Endothelial cell (in vitro differentiated cells): ENCODE data around the gene CDCA3. TPM values are rescaled to one million over a fixed set of nuclear protein-coding genes. Genes with fewer than 3 reads are reported as not detected.

Experiments used
- DNase-seq: peaks from one replicate; pipeline ENCODE4 v3.0.0; 2021; ENCODE audit warnings: low spot score
- H3K27ac Mint-ChIP-seq: one replicate; pipeline ENCODE4 v1.8.0; 2021; ENCODE audit warnings: mixed read lengths, inconsistent platforms; ENCODE audit not compliant: unreplicated experiment
- H3K27me3 Mint-ChIP-seq: one replicate; pipeline ENCODE4 v1.8.0; 2021; ENCODE audit warnings: mild to moderate bottlenecking, moderate library complexity, mixed read lengths, inconsistent platforms; ENCODE audit not compliant: unreplicated experiment
- H3K36me3 Mint-ChIP-seq: one replicate; pipeline ENCODE4 v1.8.0; 2021; ENCODE audit warnings: mild to moderate bottlenecking, low read depth, mixed read lengths, inconsistent platforms; ENCODE audit not compliant: unreplicated experiment
- H3K4me1 Mint-ChIP-seq: one replicate; pipeline ENCODE4 v1.8.0; 2021; ENCODE audit warnings: mild to moderate bottlenecking, mixed read lengths, inconsistent platforms; ENCODE audit not compliant: unreplicated experiment
- H3K4me3 Mint-ChIP-seq: one replicate; pipeline ENCODE4 v1.8.0; 2021; ENCODE audit warnings: mild to moderate bottlenecking, mixed read lengths, inconsistent platforms; ENCODE audit not compliant: unreplicated experiment
- H3K9me3 Mint-ChIP-seq: one replicate; pipeline ENCODE4 v1.8.0; 2021; ENCODE audit warnings: mixed read lengths, inconsistent platforms; ENCODE audit not compliant: unreplicated experiment
- CTCF ChIP-seq: fragments of 200-600 bp; sonication (generic); IDR thresholded peaks from one replicate; pipeline ENCODE4 v1.5.0; 2021; ENCODE audit warnings: antibody characterized with exemption; ENCODE audit not compliant: unreplicated experiment
- total RNA-seq: library from RNA; stranded (reverse); fragmentation: NEBNext Ultra II Directional; extraction: Animal tissue kit (Norgen Biotek cat#: 25700); gene quantifications from one replicate; pipeline ENCODE4 v1.2.1, GENCODE V29; 2021; ENCODE audit not compliant: unreplicated experiment

CDCA3 gene
- total RNA-seq, 1 donor from 2014 or later, result 6.2 TPM

DNA sequence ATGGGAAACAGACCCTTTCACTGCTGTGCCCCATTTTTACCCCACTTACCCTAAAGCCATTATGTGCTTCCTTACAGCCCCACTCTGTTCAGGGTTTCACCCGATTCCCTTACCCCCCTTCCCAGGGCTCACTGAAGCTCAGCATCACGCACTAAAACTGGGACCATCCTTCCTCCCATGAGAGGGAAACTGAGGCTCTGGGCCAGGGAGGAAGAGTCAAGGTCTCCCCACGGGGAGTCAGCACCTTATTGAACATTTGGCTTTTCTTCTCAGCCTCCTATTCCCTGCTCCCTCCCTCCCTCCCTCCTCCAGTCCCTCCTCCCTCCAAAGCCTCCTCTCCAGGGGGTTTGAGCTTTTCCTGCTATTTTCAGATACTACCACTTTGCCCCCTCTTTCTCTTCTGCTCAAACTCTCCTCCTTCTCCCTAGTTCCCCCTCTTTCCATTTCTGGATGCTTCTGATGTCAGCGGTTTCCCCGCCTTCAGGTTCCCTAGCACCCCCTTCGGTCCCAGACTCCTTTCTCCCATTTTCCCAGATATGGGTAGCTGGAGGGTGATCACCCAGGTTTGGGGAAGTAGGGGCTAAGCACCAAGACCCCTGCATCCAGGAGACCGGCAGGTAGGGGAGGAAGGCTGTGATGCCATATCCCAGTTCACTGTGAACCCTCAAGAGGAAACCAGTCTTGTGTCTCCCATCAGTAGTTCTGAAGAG is 28.5 kb downstream of the CDCA3 start:
- Mint-ChIP-seq H3K4me1 (peaks cover 58% of the 10 kb centered on the region), H3K27ac (peak overlapping the region; percentile 5), H3K27me3 (peaks cover 26% of the 10 kb centered on the region), H3K4me3 (peak overlapping the region; percentile 92), H3K36me3 (peaks cover 18% of the 10 kb centered on the region), H3K9me3 (no peaks in the 10 kb centered on the region)
- no peak for TF ChIP-seq CTCF
- no peak for DNase-seq

DNA sequence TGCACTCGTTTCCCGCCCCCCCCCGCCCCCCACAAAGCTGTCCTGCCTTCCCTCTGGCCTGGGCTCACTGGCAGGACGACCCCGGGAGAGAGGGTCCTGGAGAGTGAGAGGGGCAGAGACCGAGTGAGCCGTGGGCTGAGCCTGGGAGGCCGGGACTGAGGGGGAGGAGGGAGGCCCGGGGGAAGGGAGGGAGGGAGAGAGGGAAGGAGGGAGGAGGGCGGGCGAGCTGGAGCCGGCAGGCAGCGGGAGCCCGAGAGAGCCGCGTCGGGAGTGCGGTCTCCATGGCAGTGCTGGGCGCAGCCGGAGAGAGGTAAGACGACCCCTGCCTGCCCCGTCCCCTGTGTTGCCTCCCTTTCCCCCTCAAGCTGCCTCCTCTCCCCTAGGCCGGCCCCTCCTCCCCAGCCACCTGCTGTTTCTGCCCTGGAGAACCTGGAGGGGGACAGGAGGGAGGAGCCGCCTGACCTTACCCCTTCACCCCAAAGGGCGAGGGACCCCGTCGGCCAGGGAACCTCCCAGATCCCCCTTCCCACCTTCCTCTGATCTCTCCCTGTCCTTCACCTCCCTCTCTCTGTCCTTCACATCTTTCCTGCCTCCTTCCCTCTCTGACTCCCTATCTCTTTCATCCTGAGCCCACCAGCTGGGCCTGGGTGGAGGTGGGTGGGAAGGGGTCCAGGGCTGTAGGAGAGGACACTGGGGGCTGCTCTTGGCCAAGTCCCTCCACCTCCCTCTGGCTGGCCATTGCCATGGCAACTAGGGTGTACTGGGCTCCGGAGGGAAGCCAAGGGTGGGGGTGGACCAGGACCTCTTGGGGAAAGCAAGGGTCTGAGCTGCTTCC is 29.3 kb downstream of the CDCA3 start, which contains the start of gene GPR162:
Gene GPR162 (plus strand): TSS at position 231 of the 835 bp plus-strand sequence. CDS start 2,078 bp downstream, outside the sequence.
- Mint-ChIP-seq H3K27ac (peak within 1 kb of the TSS; percentile 81), H3K27me3 (peaks cover 27% of the 10 kb centered on the region), H3K4me1 (peaks cover 57% of the 10 kb centered on the region), H3K9me3 (no peaks in the 10 kb centered on the region), H3K4me3 (peak within 1 kb of the TSS; percentile 92), H3K36me3 (peaks cover 20% of the 10 kb centered on the region)
- peak; percentile 45 for DNase-seq
- TF ChIP-seq CTCF, result no peak

GRCh38 chr12:6820166-6820565 is 30.9 kb downstream of the CDCA3 start:
- Mint-ChIP-seq H3K4me1 (peaks cover 64% of the 10 kb centered on the region), H3K9me3 (no peaks in the 10 kb centered on the region), H3K27ac (no peak overlapping the region), H3K4me3 (no peak overlapping the region), H3K27me3 (peaks cover 30% of the 10 kb centered on the region), H3K36me3 (peaks cover 24% of the 10 kb centered on the region)
- no peak for DNase-seq
- TF ChIP-seq CTCF, result no peak

- peaks cover 18% of the 10 kb centered on the region for H3K36me3 Mint-ChIP-seq
- no peak for TF ChIP-seq CTCF
- no peak for DNase-seq
- no peaks in the 10 kb centered on the region for H3K9me3 Mint-ChIP-seq
- peaks cover 26% of the 10 kb centered on the region for H3K27me3 Mint-ChIP-seq
- peaks cover 58% of the 10 kb centered on the region for H3K4me1 Mint-ChIP-seq
- peak overlapping the region; percentile 70 for H3K27ac Mint-ChIP-seq
- peak overlapping the region; percentile 15 for H3K4me3 Mint-ChIP-seq
These were observed 31.7 kb downstream of the CDCA3 start for GRCh38 chr12:6819106-6820030.
